ENCODE results near the gene G3BP1.

DNA sequence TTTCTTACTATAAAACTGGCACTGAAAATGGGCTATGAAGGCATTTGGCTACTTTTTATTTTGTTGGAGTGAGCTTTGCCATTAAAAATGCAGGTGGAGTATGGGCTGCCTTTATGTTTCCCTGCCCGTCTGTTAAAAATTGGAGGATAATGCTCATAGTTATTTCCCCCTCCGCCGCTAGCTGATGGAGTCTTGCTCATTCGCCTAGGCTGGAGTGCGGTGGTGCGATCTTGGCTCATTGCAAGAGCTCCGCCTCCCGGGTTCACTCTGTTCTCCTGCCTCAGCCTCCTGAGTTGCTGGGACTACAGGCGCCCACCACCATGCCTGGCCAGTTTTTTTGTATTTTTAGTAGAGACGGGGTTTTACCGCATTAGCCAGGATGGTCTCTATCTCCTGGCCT is 8.6 kb downstream of the G3BP1 start:
- TF ChIP-seq CTCF (conservative IDR thresholded peaks at IDR 0.05; ENCODE audit: low read length) (no peak), EZH2phosphoT487 (IDR thresholded peaks at IDR 0.05; ENCODE audit: borderline replicate concordance) (no peak)

Data from Loucy (cell line).